HG03039 (cell line): ENCODE data around the gene PDCD1.

Experiments
- ATAC-seq: cut with Tn5 transposase; IDR thresholded peaks from one replicate; pipeline ENCODE4 v1.9.1; 2021; ENCODE audit warnings: mild to moderate bottlenecking, moderate library complexity; ENCODE audit not compliant: unreplicated experiment

The PDCD1 gene

DNA sequence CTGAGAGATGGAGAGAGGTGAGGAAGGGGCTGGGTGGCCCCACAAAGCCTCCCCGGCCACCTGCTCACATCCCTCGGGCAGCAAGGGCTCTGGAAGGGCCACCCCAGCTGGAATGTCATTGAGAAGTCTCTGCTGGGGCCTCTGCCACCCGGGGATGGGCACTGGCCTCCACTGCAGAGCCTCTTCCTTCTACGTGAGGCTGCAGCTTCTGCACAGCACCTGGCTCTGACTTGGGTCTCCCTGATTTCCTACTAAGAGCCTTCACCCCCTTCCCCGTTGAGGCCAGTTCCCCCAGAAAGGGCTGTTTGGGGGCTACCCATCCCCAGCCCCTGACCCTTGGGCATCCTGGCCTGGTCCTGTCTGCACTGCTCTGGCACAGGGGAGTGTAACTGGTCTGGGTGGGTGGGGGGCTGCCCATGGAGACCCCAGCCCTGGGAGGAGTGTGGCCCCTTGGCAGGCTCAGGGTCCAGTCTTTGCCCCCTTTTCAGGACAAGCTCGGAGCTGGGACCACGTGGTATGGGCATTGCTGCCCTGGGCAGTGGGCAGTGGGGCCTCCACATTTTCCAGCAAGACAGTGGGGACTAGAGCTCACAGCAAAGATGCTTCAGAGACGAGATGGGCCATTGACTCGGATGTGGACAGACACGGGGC is 5.6 kb downstream of the PDCD1 start:
- ATAC-seq, result no peak

DNA sequence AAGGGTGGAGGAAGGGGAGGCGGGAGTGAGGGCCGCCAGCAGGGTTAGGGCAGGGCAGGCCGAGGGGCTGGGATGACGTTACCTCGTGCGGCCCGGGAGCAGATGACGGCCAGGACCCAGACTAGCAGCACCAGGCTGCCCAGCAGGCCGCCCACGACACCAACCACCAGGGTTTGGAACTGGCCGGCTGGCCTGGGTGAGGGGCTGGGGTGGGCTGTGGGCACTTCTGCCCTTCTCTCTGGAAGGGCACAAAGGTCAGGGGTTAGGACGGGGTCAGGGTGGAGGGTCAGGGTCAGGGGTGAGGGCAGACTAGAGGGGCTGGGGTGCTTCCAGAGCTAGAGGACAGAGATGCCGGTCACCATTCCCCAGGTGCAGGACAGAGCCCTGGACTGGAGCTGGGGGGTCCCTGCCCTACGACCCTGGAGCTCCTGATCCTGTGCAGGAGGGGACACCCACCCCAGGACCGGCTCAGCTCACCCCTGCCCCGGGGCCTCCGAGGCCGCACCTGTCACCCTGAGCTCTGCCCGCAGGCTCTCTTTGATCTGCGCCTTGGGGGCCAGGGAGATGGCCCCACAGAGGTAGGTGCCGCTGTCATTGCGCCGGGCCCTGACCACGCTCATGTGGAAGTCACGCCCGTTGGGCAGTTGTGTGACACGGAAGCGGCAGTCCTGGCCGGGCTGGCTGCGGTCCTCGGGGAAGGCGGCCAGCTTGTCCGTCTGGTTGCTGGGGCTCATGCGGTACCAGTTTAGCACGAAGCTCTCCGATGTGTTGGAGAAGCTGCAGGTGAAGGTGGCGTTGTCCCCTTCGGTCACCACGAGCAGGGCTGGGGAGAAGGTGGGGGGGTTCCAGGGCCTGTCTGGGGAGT is 6.3 kb downstream of the PDCD1 start:
- ATAC-seq, result no peak

DNA sequence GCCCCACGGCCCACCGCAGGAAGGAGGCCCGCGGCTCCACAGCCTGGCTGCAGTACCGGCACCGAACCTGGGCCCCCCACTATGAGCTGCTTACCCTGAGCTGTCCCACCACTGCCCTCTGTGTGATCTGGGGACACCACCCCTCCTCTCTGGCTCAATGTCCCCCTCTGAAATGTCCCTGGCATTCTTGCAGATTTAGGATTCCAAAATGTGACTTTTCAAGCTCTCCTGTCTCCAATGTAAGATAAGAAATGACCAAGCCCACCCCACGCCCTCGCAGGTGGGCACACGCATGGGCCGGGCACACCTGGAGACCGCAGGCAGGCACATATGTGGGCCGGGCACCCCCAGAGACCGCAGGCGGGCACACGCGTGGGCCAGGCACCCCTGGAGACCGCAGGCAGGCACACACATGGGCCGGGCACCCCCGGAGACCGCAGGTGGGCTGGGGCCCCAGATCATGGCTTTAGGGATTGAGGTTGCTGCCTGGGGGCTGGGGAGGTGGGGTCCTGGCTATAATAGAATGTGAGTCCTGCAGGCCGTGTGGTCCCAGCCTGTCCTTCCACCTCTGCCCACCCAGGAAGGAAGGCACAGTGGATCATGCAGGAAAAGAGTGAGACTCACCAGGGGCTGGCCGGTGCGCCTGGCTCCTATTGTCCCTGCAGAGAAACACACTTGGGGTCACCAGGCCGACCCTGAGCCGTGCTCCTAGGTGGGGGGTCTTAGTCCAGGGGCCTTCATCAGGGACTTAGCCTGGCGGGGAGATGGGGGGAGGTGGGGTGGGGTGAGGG is 7.2 kb downstream of the PDCD1 start:
- no peak for ATAC-seq

DNA sequence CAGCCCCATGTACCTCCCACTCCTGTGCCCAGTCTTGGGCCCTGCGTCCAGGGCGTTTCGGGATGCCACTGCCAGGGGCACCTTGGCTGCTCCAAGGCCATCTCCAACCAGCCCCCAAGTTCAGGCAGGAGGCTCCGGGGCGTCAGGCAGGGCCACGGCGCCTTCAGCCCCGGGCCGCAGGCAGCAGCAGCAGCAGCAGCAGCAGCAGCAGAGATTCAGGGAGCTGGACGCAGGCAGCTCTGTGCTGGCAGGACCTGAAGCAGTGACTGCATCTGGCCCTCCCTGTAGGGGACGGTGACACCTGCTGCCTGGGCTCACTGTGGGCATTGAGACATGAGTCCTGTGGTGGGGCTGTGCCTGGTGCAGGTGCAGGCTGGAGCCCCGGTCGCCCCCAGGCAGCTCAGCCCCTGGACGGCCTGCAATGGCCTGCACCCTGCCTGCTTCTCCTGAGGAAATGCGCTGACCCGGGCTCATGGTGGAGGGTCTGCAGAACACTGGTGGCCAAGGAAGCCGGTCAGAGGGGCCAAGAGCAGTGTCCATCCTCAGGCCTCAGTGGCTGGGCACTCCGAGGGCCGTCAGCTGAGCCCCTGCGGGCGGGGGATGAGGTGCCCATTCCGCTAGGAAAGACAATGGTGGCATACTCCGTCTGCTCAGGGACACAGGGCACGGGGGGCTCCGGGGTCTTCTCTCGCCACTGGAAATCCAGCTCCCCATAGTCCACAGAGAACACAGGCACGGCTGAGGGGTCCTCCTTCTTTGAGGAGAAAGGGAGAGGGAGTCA is 8.0 kb downstream of the PDCD1 start:
- no peak for ATAC-seq

DNA sequence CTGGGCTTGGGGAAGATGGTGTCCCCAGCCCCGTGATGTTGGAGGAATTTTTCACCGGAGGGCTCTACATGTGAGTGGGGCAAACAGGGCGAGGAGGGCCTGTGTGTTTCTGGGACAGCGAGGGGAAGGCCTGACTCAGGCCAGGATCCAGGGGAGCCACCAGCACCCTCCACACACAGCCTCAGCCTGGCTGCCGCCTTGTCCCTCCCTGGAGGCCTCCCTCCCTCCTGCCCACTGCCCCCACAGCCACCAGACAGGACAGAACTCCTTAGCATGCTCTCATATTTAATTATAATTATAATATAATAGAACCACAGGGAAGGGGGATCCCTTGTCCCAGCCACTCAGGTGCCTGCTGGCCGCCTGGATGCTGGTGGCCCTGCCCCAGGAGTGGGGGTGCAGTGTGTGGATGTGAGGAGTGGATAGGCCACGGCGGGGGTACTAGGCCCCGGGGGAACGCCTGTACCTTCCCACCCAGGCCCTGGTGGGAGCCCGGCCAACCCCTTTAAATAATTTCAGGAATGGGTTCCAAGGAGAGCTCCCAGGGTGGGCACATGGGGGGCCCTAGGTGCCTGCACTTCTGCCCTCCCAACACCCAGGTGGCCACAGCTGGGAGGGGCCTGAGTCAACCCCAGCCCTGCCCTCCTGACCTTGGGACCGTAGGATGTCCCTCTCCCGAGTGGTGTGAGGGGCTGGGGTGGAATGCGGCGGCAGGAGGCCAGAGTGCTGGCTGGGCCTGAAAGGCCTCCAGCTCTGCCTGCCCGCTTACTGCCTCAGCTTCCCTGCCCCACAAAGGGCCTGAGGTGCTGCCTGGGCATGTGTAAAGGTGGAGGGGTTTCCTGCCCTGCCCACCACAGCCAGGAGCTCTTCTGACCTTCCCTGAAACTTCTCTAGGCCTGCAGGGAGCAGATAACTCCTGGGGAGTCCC is 8.8 kb downstream of the PDCD1 start:
- ATAC-seq, result no peak

DNA sequence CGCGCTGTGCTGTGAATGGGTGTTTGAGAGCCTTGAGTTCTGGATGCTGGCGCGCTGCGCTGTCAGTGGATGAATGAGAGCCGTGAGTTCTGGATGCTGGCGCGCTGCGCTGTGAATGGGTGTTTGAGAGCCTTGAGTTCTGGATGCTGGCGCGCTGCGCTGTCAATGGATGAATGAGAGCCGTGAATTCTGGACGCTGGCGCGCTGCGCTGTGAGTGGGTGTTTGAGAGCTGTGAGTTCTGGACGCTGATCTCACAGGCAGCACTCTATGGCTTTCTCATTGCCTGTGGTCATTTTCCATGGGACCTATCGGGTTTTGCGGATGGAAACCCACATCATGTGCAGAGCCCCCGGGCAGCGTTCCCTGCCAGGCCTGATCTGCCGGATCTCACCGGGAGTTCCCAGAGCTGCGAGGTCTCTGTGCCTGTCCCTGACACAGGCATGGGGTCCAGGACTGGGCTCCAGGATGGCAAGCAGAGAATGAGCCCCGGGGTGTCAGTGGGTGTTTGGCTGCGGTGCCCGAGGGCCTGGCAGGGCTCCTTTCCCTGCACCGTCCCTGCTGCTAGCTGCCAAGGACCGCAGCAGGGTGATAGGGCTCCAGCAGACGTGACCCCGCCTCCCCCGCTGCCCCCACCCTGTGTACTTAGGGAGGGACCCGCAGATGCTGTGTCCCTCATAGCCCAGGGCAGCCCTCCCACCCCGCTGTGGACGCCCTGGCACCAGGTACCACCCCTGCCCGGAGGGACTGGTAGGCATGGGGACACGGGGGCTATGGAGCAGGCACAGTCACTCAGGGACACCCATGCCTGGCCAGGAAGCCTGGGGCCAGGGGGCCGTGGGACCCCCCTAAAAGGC is 9.7 kb downstream of the PDCD1 start:
- ATAC-seq, result no peak

DNA sequence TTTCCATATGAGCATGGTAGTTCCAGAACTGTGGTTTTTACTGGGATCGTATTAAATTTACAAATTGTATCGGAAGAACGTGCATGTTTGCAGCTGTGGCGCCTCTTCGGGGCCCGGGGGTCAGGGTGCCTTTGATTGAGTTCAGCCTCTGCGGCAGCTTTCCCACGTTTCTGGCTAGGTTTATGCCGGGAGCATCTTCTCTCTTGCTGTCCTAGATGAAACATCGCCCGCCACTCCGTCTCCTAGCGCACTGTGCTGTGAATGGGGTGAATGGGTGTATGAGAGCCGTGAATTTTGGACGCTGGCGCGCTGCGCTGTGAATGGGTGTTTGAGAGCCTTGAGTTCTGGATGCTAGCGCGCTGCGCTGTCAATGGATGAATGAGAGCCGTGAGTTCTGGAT is 12.3 kb downstream of the PDCD1 start:
- no peak for ATAC-seq

DNA sequence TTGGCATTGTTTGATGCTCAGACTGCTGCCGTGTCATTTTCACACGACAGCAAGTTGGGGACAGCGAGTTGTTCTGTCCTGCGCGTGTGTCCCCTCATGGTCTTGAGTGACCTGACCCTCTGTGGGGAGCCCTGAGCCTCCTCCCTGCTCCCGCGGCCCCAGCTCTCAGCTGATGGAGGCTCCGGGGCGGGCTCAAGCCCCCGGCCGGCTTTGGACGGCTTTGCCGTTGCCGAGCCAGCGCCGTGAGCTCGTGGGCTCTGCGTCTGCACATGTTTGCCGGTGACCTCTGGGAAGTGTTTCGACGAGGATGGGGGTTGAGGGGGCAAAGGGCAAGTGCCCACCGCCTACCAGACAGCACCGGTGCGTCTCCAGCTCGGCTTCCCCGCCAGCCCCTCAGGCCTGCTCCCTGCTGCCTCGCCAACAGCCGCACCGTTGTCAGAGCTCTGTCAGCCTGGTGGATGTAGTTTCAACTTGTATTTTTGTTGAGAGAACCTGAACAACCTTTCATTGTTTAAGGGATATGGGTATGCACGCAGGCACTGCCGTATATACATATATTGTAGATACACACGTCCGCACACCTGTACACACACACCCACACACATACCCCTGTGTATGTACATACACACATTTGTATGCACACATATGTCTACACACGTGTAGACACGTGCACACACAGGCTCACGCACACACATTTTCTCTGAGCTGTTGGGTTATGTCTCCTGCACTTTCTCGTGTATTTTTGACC is 13.7 kb downstream of the PDCD1 start:
- ATAC-seq, result no peak

DNA sequence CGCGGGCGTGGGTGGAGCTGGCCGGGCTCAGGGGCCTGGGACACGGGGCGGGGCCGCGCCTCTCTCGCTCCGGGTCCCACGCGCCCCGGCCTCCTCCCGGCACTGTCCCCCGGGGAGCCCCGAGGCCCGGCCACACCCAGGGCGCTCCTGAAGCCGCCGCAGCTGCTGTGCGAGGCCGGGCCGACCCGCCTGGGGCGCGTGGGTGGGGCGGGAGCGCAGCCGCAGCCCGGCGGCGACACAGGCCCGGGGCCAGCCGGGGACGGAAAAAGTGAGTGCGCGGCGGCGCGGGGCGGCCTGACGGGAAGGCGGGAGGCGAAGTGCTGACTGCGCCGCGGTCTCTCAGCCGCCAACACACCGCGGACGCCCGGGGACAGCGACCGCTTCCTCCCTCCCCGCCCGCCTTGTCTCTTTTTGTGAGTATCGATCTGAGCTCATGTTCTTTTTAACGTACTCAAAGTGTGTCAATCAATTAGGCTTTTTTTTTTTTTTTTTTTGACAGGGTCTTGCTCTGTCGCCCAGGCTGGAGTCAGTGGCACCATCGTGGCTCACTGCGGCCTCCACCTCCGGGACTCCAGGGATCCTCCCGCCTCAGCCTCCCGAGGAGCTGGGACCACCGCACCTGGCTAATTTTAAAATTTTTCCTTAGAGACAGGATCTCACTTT is 14.5 kb downstream of the PDCD1 start:
- peak; percentile 50 for ATAC-seq

DNA sequence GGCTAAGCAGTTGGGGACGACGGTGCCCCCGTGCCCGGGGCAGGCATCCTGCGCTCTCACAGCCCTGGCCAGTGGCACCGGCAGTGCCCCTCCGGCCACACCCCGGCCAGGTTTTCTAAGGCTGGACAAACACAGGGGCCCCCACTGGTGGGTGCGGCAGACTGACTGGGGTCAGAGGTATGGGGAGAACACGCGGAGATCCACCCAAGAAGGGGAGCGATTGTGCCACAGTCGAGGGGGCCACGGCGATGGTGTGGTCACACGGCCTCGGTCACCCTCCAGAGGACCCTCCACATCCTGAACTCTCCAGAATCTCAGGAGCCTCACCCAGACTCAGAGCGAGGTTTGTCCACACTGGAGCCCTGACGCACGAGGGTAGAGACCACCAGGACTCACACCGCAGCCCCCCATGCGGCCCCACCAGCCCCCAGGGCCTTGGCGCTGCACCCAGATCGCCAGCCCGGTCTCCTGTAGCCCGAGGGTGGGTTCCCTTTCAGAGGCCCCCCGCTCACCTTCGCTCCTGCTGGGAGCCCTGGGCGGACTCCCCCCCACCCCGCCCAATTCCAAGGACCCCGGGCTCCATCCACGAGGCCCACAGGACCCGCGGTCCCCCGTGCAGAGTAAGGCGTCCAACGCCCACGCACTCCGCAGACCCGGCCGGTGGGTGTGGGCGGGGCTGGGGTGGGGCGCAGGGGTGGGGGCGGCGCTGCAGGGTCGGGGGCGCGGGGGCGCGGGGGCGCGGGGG is 15.2 kb downstream of the PDCD1 start:
- ATAC-seq, result peak; percentile 13

DNA sequence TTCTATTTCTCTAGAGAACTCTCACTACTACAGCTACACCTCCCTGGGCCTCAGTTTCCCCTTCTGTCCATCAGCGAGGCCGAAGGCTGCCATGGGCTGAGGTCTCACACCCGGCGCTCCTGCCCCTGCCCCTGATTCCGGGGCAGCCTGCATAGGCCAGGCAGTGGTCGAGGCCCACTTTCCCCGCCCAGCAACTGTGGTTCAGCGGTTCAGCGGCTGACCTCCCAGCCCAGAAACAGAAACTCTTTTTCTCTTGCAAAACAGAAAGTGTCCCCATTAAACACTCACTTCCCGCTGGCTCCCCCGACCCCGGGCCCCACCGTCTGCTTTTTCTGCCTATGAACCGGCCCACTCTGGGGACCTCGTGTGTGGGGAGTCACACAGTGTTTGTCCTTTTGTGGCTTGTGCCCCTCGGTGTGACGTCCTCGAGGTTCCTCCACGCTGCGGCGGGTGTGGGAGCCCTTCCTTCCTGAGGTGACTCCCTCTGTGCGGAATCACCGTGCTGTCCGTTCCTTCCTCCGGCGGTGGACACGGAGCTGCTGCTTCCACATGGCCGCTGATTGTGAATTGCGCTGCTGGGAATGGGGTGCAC is 16.0 kb downstream of the PDCD1 start:
- no peak for ATAC-seq

DNA sequence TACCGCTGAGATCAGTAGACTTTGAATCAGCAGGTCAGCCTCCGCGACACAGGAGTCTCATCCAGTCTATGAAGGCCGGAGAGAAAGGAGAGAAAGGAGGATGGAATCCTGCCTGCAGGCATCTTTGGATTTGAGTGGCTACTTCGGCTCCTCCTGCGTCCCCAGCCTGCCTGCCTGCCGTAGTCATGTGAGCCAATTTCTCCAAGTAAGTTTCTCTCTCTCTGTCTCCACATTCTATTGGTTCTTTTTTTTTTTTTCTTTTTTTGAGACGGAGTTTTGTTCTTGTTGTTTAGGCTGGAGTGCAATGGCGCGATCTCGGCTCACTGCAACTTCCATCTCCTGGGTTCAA is 16.7 kb downstream of the PDCD1 start:
- ATAC-seq, result no peak

DNA sequence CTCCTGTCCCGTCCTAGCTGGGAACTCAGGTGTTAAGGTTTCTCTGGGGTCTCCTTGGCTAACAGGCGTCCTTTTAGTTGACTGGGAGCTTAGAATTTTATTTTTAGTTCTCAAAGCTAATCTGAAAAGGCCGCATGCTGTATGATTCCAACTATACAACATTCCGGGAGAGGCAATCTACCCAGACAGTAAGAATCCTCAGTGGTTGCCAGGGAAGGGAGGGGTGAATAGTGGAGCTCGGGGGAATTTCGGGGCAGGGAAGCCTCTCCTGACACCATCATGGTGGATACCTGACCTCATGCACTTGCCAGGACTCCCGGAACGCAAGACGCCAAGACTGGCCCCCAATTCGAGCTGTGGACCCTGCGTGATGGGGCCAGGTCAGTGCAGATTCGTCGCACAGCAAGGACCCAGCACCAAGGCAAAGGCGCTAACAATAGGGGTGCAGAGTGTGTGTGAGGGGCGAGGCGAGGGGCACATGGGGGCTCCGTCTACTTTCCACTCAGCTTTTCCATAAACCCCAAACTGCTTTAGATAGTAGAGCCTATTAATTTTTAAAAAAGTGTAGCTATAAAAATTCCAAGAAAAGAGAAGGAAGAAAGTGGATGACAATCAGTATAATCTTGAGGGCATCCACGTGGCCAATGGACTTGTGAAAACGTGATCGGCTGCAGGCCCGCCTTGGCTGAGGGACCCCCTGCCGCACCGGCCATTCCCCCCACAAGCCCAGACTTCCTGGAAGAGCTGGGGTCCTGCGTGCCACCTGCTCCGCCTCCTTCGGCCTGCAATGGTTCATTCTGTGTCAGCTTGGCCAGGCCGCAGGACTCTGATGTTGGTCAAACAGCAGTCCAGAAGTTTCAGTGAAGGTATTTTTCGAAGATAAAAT is 17.3 kb downstream of the PDCD1 start:
- no peak for ATAC-seq

DNA sequence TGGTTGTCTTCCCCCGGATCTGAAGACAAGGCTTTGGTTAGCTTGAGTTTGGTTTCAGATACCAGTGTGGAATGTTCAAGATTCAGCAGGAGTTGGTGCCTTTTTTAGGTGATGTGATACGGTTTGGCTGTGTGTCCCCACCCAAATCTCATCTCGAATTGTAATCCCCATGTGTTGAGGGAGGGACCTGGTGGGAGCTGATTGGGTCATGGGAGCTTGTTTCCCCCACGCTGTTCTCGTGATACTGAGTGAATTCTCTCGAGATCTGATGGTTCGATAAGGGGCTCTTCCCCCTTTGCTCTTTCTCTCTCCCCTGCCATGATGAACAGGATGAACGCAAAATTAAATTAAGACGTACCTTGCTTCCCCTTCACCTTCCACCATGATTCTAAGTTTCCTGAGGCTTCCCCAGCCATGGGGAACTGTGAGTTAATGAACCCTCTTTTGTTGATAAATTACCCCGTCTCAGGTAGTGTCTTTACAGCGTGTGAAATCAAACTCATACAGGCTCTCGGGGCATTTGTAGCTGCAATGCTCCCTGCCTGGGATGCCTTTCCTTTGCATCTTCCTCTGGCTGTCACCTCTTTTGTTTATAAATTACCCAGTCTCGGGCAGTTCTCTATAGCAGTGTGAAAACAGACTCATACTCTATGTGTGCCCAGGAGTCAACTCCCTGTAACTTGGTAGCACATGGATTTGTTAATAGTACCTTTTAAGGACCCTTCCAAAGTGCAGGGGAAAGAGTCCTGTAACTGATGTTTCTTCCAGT is 21.3 kb downstream of the PDCD1 start:
- no peak for ATAC-seq

DNA sequence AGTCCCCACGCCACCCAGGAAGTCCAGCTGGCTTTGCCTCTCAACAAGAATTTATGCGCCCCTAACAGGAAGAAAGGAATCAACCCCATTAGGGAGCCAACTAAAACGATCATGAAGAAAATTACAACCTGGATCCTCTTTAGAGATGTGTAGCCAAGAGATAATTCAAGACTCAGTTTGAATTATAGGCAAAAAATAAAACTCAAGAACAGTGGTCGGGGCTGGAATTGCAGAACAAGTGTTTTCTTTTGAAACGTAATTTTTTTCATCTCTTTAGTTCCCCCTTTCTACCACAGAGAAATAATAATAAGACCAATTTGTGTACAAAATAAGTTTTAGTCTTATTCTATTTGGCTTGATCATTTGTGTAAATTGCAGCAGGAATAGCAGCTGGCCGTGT is 22.4 kb downstream of the PDCD1 start:
- ATAC-seq, result no peak
